Activated CD4-positive, CD25-positive, alpha-beta regulatory T cell treated with anti-CD3 and anti-CD28 coated beads, Interleukin-2, amount 50 U/mL, for 72 hours (primary cell): ENCODE data around the gene AGAP9.
"Not testable (repeated sequence)": the region's sequence is repeated elsewhere in the genome, so short reads cannot be mapped to it uniquely, and the experiment has no call there.

Experiments
- DNase-seq: peaks from one replicate; pipeline ENCODE4 v3.0.0; 2021

Gene AGAP9

GRCh38 chr10:47456794-47457527 is 66.5 kb downstream of the AGAP9 start:
- DNase-seq: no peak

- DNase-seq: no peak
Observed at GRCh38 chr10:47456079-47456785, 67.2 kb downstream of the AGAP9 start.

- DNase-seq: not testable (repeated sequence)
Observed at GRCh38 chr10:47455350-47456078, 67.9 kb downstream of the AGAP9 start.

GRCh38 chr10:47454780-47455058 is 68.7 kb downstream of the AGAP9 start:
- no peak for DNase-seq

- no peak for DNase-seq
Observed at GRCh38 chr10:47454008-47454779, 69.2 kb downstream of the AGAP9 start.

- DNase-seq: no peak
Observed at GRCh38 chr10:47453141-47454007, 70.1 kb downstream of the AGAP9 start.

- DNase-seq: no peak
Observed at GRCh38 chr10:47452495-47453140, 70.8 kb downstream of the AGAP9 start.

GRCh38 chr10:47451998-47452494 is 71.4 kb downstream of the AGAP9 start:
- DNase-seq: no peak
